B cell (primary cell): ENCODE measurements around the gene ATXN1. TPM values are rescaled to one million over a fixed set of nuclear protein-coding genes. Genes with fewer than 3 reads are reported as not detected.

ENCODE experiments used
- ATAC-seq: fragments of 200-7000 bp; cut with Tn5 transposase; one replicate; pipeline ENCODE4 v1.10.0; 2021; ENCODE audit warnings: low read depth, mild to moderate bottlenecking, moderate number of reproducible peaks, moderate library complexity
- CTCF ChIA-PET: fragments of 350-600 bp; sonication (Branson Sonifier 250); formaldehyde crosslinking; loops from one replicate; lab custom pipeline; 2021; ENCODE audit warnings: antibody characterized with exemption, inconsistent platforms; lab: Charles Lee
- POLR2A ChIA-PET: fragments of 350-600 bp; sonication (Branson Sonifier 250); formaldehyde crosslinking; loops from one replicate; lab custom pipeline; 2021; ENCODE audit warnings: antibody characterized with exemption; lab: Charles Lee
- DNase-seq: peaks from one replicate; pipeline ENCODE4 v3.0.0; 2013
- H2AFZ ChIP-seq: 2 replicates; pipeline ENCODE4 v1.6.1; 2012; ENCODE audit warnings: mild to moderate bottlenecking, low read depth, low read length; ENCODE audit not compliant: insufficient read depth, poor library complexity, severe bottlenecking
- H3K27ac ChIP-seq, 2 donors: 1 replicate in 1 of 2; 2 replicates in 1 of 2; pipeline ENCODE4 v1.5.1; 2012 to 2013; ENCODE audit warnings: low read length in 2 of 2, mild to moderate bottlenecking in 2 of 2, moderate library complexity in 1 of 2
- H3K27me3 ChIP-seq, 4 experiments: fragments of 200-600 bp in 1 of 4; sonication (generic) in 1 of 4; replicated peaks in 1 of 4; 1 replicate in 2 of 4; 2 replicates in 2 of 4; pipeline versions ENCODE4 v1.6.1 to v1.7.0; 2013 to 2016; ENCODE audit warnings: low read length in 3 of 4, mild to moderate bottlenecking in 2 of 4, mixed read lengths in 1 of 4, moderate library complexity in 1 of 4; ENCODE audit not compliant: insufficient read depth in 4 of 4, control insufficient read depth in 3 of 4; ENCODE audit errors: control extremely low read depth in 1 of 4
- H3K36me3 ChIP-seq, 2 experiments: replicated peaks in 1 of 2; 1 replicate in 1 of 2; 2 replicates in 1 of 2; pipeline versions ENCODE4 v1.6.1 to v1.7.1; 2013; ENCODE audit warnings: low read length in 1 of 2; ENCODE audit not compliant: insufficient read depth in 2 of 2, control insufficient read depth in 1 of 2; ENCODE audit errors: control extremely low read depth in 1 of 2, extremely low read depth in 1 of 2
- H3K4me1 ChIP-seq, 2 donors: fragments of 200-600 bp in 1 of 2; sonication (generic) in 1 of 2; 1 replicate in 1 of 2; 2 replicates in 1 of 2; pipeline versions ENCODE4 v1.5.1 to v1.6.1; 2013 to 2017; ENCODE audit warnings: low read length in 2 of 2; ENCODE audit not compliant: control insufficient read depth in 2 of 2, insufficient read depth in 2 of 2
- H3K4me2 ChIP-seq: replicated peaks from 2 replicates; pipeline ENCODE3; 2012; ENCODE audit warnings: mild to moderate bottlenecking, low read depth, low read length; ENCODE audit not compliant: poor library complexity, severe bottlenecking
- H3K4me3 ChIP-seq, 5 experiments: fragments of 200-600 bp in 1 of 5; sonication (generic) in 1 of 5; 1 replicate in 3 of 5; 2 replicates in 2 of 5; pipeline versions ENCODE4 v1.5.1 to v1.7.0; 2011 to 2016; ENCODE audit warnings: low read length in 4 of 5, mild to moderate bottlenecking in 4 of 5, low read depth in 2 of 5, control low read depth in 1 of 5, moderate library complexity in 1 of 5; ENCODE audit not compliant: insufficient read depth in 1 of 5; ENCODE audit errors: control extremely low read depth in 1 of 5, extremely low read depth in 1 of 5
- H3K79me2 ChIP-seq: fragments of 200-600 bp; sonication (generic); one replicate; pipeline ENCODE4 v1.6.0; 2016; ENCODE audit warnings: low read length; ENCODE audit not compliant: control insufficient read depth, insufficient read depth
- H3K9ac ChIP-seq: fragments of 200-600 bp; sonication (generic); 2 replicates; pipeline ENCODE4 v1.6.1; 2017; ENCODE audit warnings: mild to moderate bottlenecking, low read length, moderate library complexity
- H3K9me3 ChIP-seq, 3 donors: one replicate each; pipeline versions ENCODE4 v1.6.1 to v1.7.1; 2013; ENCODE audit warnings: low read length in 2 of 3; ENCODE audit not compliant: control insufficient read depth in 2 of 3, insufficient read depth in 1 of 3; ENCODE audit errors: control extremely low read depth in 1 of 3
- H4K20me1 ChIP-seq: 2 replicates; pipeline ENCODE4 v1.6.0; 2012; ENCODE audit warnings: mild to moderate bottlenecking, low read length; ENCODE audit not compliant: insufficient read depth, control insufficient read depth, poor library complexity, severe bottlenecking
- H3K27ac Mint-ChIP-seq: one replicate; pipeline ENCODE4 v1.8.0; 2021; ENCODE audit warnings: mixed read lengths
- H3K27me3 Mint-ChIP-seq: one replicate; pipeline ENCODE4 v1.8.0; 2021; ENCODE audit warnings: mixed read lengths
- H3K4me1 Mint-ChIP-seq: one replicate; pipeline ENCODE4 v1.8.0; 2021; ENCODE audit warnings: mixed read lengths
- H3K4me3 Mint-ChIP-seq: one replicate; pipeline ENCODE4 v1.8.0; 2021; ENCODE audit warnings: mixed read lengths
- H3K9me3 Mint-ChIP-seq: one replicate; pipeline ENCODE4 v1.8.0; 2022; ENCODE audit warnings: mixed read lengths; ENCODE audit not compliant: insufficient read depth
- CTCF ChIP-seq: fragments of 200-600 bp; IDR thresholded peaks from one replicate; pipeline ENCODE4 v1.8.0; 2022; ENCODE audit warnings: antibody characterized with exemption, mild to moderate bottlenecking
- EZH2 ChIP-seq: IDR thresholded peaks from 2 replicates; pipeline ENCODE4 v1.6.1; 2012; ENCODE audit warnings: borderline replicate concordance, low read depth, mild to moderate bottlenecking, moderate library complexity, low read length; ENCODE audit not compliant: insufficient read depth, poor library complexity, severe bottlenecking
- WGBS: methylation state at CpG from one replicate; pipeline ENCODE4 v1.1.5; 2013; ENCODE audit warnings: missing lambda C conversion rate; ENCODE audit not compliant: insufficient coverage; 5-methylcytosine and 5-hydroxymethylcytosine counted together
- intact Hi-C: fragments of 100-400 bp; cut with micrococcal nuclease; formaldehyde crosslinking; loops from one replicate; pipeline ENCODE4 v1.10.0; 2022
- polyA plus RNA-seq: library from polyadenylated mRNA; depleted of rRNA; stranded (reverse); fragments of >200 nt; gene quantifications from 2 replicates; pipeline ENCODE4 v1.2.3, GENCODE V29; 2012
- total RNA-seq, 2 donors: library from RNA; stranded (reverse); fragments of 120-200 nt in 1 of 2; gene quantifications; 1 replicate in 1 of 2; 2 replicates in 1 of 2; pipeline versions ENCODE4 v1.2.3 to v1.2.4, GENCODE V29; 2013 to 2022

Gene ATXN1
- total and polyA plus RNA-seq, 2 donors (not counting 1 experiment from before 2014, with no cell fraction given): 5.7 to 63.8 TPM

GRCh38 chr6:16483315-16483875, 277.9 kb downstream of the ATXN1 start:
- POLR2A ChIA-PET: no interaction called here
- CTCF ChIA-PET: interaction anchor here (1.6 to 1.8 kb wide), 2 partner anchors 10 to 11 kb away, joined by 3 to 4 read pairs; no protein-coding TSS in a partner anchor
- ATAC-seq (no peak), DNase-seq (no peak)
- Histone ChIP-seq H3K9me3 (peaks cover 0 to 5% (median 3%) of the 10 kb centered on the region in 3 donors), H3K79me2 (no peaks in the 10 kb centered on the region), H3K27me3 (no peaks in the 10 kb centered on the region), H3K4me3 (no peak overlapping the region), H3K9ac (no peak overlapping the region), H2AFZ (no peak overlapping the region), H3K36me3 (no peaks in the 10 kb centered on the region), H3K4me1 (peaks cover 0 to 10% of the 10 kb centered on the region in 2 donors), H3K27ac (no peak overlapping the region), H3K4me2 (no peak overlapping the region), H4K20me1 (no peaks in the 10 kb centered on the region)
- no peak for TF ChIP-seq EZH2
- no peak for TF ChIP-seq CTCF
- 100% methylated on average over 1 of the region's 2 CpGs for WGBS
- Mint-ChIP-seq H3K9me3 (no peaks in the 10 kb centered on the region), H3K27me3 (no peaks in the 10 kb centered on the region), H3K27ac (peak overlapping the region; percentile 27), H3K4me1 (peaks cover 36% of the 10 kb centered on the region), H3K4me3 (no peak overlapping the region)
- intact Hi-C loops: no loop called here

GRCh38 chr6:16482702-16483314, 278.5 kb downstream of the ATXN1 start:
- Histone ChIP-seq H4K20me1 (no peaks in the 10 kb centered on the region), H3K9ac (no peak overlapping the region), H3K9me3 (peaks cover 0 to 5% (median 3%) of the 10 kb centered on the region in 3 donors), H3K27ac (no peak overlapping the region), H3K4me2 (no peak overlapping the region), H2AFZ (no peak overlapping the region), H3K79me2 (no peaks in the 10 kb centered on the region), H3K4me3 (no peak overlapping the region), H3K27me3 (no peaks in the 10 kb centered on the region), H3K36me3 (no peaks in the 10 kb centered on the region), H3K4me1 (peaks cover 0 to 10% of the 10 kb centered on the region in 2 donors)
- H3K4me1 Mint-ChIP-seq: peaks cover 32% of the 10 kb centered on the region
- WGBS: 80% methylated on average over 1 of the region's 1 CpG
- H3K9me3 Mint-ChIP-seq: no peaks in the 10 kb centered on the region
- ChIA-PET POLR2A (no interaction called here), CTCF (interaction anchor here (1.5 kb wide), 1 partner anchor 22 kb away, joined by 4 read pairs; no protein-coding TSS in a partner anchor)
- H3K27ac Mint-ChIP-seq: peak overlapping the region; percentile 27
- no peak for DNase-seq
- intact Hi-C loops: no loop called here
- no peak overlapping the region for H3K4me3 Mint-ChIP-seq
- no peak for TF ChIP-seq CTCF
- no peaks in the 10 kb centered on the region for H3K27me3 Mint-ChIP-seq
- no peak for ATAC-seq
